MCF 10A (cell line): Measurements from ENCODE around the gene NABP2. TPM values are rescaled to one million over a fixed set of nuclear protein-coding genes. Genes with fewer than 3 reads are reported as not detected.
A peak's percentile ranks its signal among the peaks of the same experiment; 100 is the strongest.

Experiments
- BruUV-seq: library from RNA; stranded (reverse); fragments of 400-500 nt; replicated peaks from 2 replicates; lab custom pipeline; 2021; lab: Mats Ljungman, UMichigan
- CTCF ChIA-PET: fragments of 300-600 bp; sonication (Branson Sonifier 250); formaldehyde crosslinking; extraction: SDS; loops from one replicate; lab custom pipeline; 2021; ENCODE audit warnings: antibody characterized with exemption, inconsistent platforms; lab: Yijun Ruan, JAX
- POLR2A ChIA-PET: fragments of 300-600, 350-650 bp; sonication (Branson Sonifier 250); formaldehyde crosslinking; extraction: SDS; loops from one replicate; lab custom pipeline; 2020; ENCODE audit warnings: antibody characterized with exemption, inconsistent platforms; lab: Yijun Ruan, JAX
- DNase-seq: peaks from one replicate; pipeline ENCODE4 v3.0.0-alpha.2; 2018; ENCODE audit not compliant: unreplicated experiment
- H3K27ac Mint-ChIP-seq: one replicate; pipeline ENCODE4 v1.8.0; 2022; ENCODE audit warnings: mild to moderate bottlenecking, low read depth, mixed read lengths; ENCODE audit not compliant: unreplicated experiment
- H3K27me3 Mint-ChIP-seq: one replicate; pipeline ENCODE4 v1.8.0; 2022; ENCODE audit warnings: mixed read lengths; ENCODE audit not compliant: insufficient read depth, unreplicated experiment
- H3K36me3 Mint-ChIP-seq: one replicate; pipeline ENCODE4 v1.8.0; 2022; ENCODE audit warnings: mild to moderate bottlenecking, moderate library complexity, mixed read lengths; ENCODE audit not compliant: insufficient read depth, unreplicated experiment
- H3K4me1 Mint-ChIP-seq: one replicate; pipeline ENCODE4 v1.8.0; 2022; ENCODE audit warnings: mixed read lengths; ENCODE audit not compliant: insufficient read depth, unreplicated experiment
- H3K4me3 Mint-ChIP-seq: one replicate; pipeline ENCODE4 v1.8.0; 2022; ENCODE audit warnings: mild to moderate bottlenecking, moderate library complexity, mixed read lengths; ENCODE audit not compliant: unreplicated experiment
- H3K9me3 Mint-ChIP-seq: one replicate; pipeline ENCODE4 v1.8.0; 2022; ENCODE audit warnings: mixed read lengths; ENCODE audit not compliant: unreplicated experiment
- intact Hi-C: fragments of 100-400 bp; cut with micrococcal nuclease; formaldehyde crosslinking; loops from 2 replicates; pipeline ENCODE4 v1.14.1; 2022
- total RNA-seq: library from RNA; stranded (reverse); gene quantifications from 2 replicates; pipeline ENCODE4 v1.2.3, GENCODE V29; 2022
- TF ChIP-seq, protein P1 (sequence below): fragments of 200-600 bp; IDR thresholded peaks from one replicate; pipeline ENCODE4 v1.8.0; 2022; ENCODE audit warnings: antibody characterized with exemption, mild to moderate bottlenecking; ENCODE audit not compliant: unreplicated experiment

Gene NABP2
- total RNA-seq, 1 experiment from 2014 or later, result 53.3 TPM

- no peaks in the 10 kb centered on the region for H3K27me3 Mint-ChIP-seq
- no TSS peak for BruUV-seq
- H3K27ac Mint-ChIP-seq, result peak overlapping the region; percentile 88
- H3K36me3 Mint-ChIP-seq, result peaks cover 16% of the 10 kb centered on the region
- H3K4me1 Mint-ChIP-seq, result peaks cover 24% of the 10 kb centered on the region
- intact Hi-C loops, result loop anchor here (1.0 to 10.0 kb wide), 4 partner anchors 32 to 490 kb away; no protein-coding TSS in a partner anchor
- TF ChIP-seq, protein P1, sequence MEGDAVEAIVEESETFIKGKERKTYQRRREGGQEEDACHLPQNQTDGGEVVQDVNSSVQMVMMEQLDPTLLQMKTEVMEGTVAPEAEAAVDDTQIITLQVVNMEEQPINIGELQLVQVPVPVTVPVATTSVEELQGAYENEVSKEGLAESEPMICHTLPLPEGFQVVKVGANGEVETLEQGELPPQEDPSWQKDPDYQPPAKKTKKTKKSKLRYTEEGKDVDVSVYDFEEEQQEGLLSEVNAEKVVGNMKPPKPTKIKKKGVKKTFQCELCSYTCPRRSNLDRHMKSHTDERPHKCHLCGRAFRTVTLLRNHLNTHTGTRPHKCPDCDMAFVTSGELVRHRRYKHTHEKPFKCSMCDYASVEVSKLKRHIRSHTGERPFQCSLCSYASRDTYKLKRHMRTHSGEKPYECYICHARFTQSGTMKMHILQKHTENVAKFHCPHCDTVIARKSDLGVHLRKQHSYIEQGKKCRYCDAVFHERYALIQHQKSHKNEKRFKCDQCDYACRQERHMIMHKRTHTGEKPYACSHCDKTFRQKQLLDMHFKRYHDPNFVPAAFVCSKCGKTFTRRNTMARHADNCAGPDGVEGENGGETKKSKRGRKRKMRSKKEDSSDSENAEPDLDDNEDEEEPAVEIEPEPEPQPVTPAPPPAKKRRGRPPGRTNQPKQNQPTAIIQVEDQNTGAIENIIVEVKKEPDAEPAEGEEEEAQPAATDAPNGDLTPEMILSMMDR, result no peak
- POLR2A ChIA-PET, result no interaction called here
- H3K9me3 Mint-ChIP-seq, result no peaks in the 10 kb centered on the region
- peak overlapping the region; percentile 82 for H3K4me3 Mint-ChIP-seq
- CTCF ChIA-PET, result interaction anchor here (1.0 to 1.5 kb wide), 4 partner anchors 9 to 31 kb away, joined by 3 to 5 read pairs (median 4); no protein-coding TSS in a partner anchor
- DNase-seq, result no peak
Observed at GRCh38 chr12:56224954-56225353, 812 bp downstream of the NABP2 start.

DNA sequence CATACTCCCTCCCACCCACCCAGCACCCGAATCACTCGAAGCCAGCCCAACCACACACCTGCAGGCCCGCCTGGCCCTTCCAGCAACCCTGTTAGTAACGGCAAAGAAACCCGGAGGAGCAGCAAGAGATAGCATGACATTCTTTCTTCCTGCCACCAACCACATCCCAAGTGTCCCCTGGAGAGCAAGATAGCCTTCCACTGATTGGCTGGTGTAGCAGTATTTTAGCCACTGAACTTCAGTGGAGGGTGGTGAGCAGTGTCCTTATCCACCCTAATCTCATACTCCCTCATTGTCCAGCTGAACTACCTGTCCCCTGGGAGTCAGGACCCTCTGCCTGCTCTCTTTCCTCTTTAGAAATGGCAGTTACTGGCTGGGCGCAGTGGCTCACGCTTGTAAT, 4.9 kb downstream of the NABP2 start:
- ChIA-PET POLR2A (no interaction called here), CTCF (no interaction called here)
- H3K4me1 Mint-ChIP-seq, result peaks cover 14% of the 10 kb centered on the region
- peaks cover 16% of the 10 kb centered on the region for H3K36me3 Mint-ChIP-seq
- DNase-seq, result no peak
- BruUV-seq, result no TSS peak
- intact Hi-C loops, result loop anchor here (10.0 kb wide), 1 partner anchor 494 kb away; no protein-coding TSS in a partner anchor
- H3K27ac Mint-ChIP-seq, result no peak overlapping the region
- no peak overlapping the region for H3K4me3 Mint-ChIP-seq
- no peaks in the 10 kb centered on the region for H3K9me3 Mint-ChIP-seq
- TF ChIP-seq, protein P1, result no peak
- H3K27me3 Mint-ChIP-seq, result no peaks in the 10 kb centered on the region

GRCh38 chr12:56229916-56230431, 5.8 kb downstream of the NABP2 start, which contains the start of gene SLC39A5:
Gene SLC39A5 (plus strand): TSS chr12:56230051. CDS start chr12:56231275, 1,224 bp downstream.
- Mint-ChIP-seq H3K27me3 (no peaks in the 10 kb centered on the region), H3K4me1 (peaks cover 12% of the 10 kb centered on the region), H3K36me3 (peaks cover 17% of the 10 kb centered on the region), H3K4me3 (no peak within 1 kb of the TSS), H3K9me3 (no peaks in the 10 kb centered on the region), H3K27ac (no peak within 1 kb of the TSS)
- TF ChIP-seq, protein P1, result no peak
- no TSS peak for BruUV-seq
- ChIA-PET POLR2A (interaction anchor here (1.8 to 2.3 kb wide), 2 partner anchors 8 to 41 kb away, joined by 6 to 10 read pairs; partner anchors contain the start of genes RNF41 and SMARCC2), CTCF (no interaction called here)
- no peak for DNase-seq
- intact Hi-C loops, result loop anchor here (10.0 kb wide), 1 partner anchor 495 kb away; no protein-coding TSS in a partner anchor

- Mint-ChIP-seq H3K9me3 (no peaks in the 10 kb centered on the region), H3K36me3 (peaks cover 24% of the 10 kb centered on the region), H3K27me3 (no peaks in the 10 kb centered on the region), H3K4me3 (no peak overlapping the region), H3K27ac (no peak overlapping the region), H3K4me1 (peaks cover 6% of the 10 kb centered on the region)
- CTCF ChIA-PET, result interaction anchor here (0.7 to 1.2 kb wide), 5 partner anchors 9 to 41 kb away, joined by 3 to 7 read pairs (median 3); partner anchors contain the start of gene SMARCC2
- DNase-seq, result no peak
- intact Hi-C loops, result no loop called here
- POLR2A ChIA-PET, result interaction anchor here (1.8 to 2.3 kb wide), 2 partner anchors 9 to 41 kb away, joined by 6 to 10 read pairs; partner anchors contain the start of genes RNF41 and SMARCC2
- TF ChIP-seq, protein P1, result no peak
- no TSS peak for BruUV-seq
Observed at GRCh38 chr12:56230432-56231183, 6.5 kb downstream of the NABP2 start.
